G401 (cell line): ENCODE data around the gene TMEM88. TPM values are rescaled to one million over a fixed set of nuclear protein-coding genes. Genes with fewer than 3 reads are reported as not detected.

Experiments
- DNase-seq: peaks from one replicate; pipeline ENCODE4 v3.0.0-alpha.2; 2015; ENCODE audit warnings: low spot score
- in situ Hi-C: cut with HindIII; loops from 2 replicates; pipeline ENCODE4 v1.10.0; 2016; ENCODE audit warnings: low sequenced_read_pairs, mixed read lengths
- total RNA-seq: library from RNA; depleted of rRNA; stranded (reverse); fragments of >200 nt; shearing (Covaris generic); gene quantifications from 2 replicates; pipeline ENCODE4 v1.2.3, GENCODE V29; 2014; rRNA removed

The TMEM88 gene
- total RNA-seq, 1 experiment from 2014 or later = not detected

DNA sequence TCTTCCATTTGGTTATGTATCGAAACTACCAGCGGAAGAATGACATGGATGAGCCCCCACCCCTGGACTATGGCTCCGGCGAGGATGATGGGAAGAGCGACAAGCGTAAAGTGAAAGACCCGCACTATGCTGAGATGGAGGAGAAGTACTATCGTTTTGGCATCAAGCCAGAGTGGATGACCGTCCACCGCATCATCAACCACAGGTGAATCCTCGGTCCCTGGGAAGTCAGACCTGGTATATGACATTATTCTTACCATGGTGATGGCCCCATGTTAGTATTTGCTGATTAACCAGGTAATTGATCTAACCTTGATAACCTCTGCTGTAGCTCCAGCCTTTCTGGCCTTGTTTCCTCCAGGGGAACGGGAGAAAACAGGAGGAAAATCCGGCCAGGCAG, 42.2 kb downstream of the TMEM88 start:
- in situ Hi-C loops = no loop called here
- DNase-seq = no peak

DNA sequence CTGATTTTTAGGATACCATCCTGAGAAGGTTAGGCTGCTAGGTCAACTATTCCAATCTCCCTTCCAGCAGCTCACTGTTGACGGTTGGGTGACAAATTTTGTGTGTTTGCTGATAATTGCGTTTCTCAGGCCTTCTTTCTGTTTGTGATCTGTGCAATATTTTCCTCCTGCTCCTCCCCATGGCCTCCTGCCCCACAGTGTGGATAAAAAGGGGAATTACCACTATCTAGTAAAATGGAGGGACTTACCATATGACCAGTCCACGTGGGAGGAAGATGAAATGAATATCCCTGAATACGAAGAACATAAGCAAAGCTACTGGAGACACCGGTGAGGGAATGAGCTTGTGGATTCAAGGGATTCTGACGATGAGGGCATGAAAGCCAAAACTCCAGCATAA, 42.9 kb downstream of the TMEM88 start:
- DNase-seq = peak; percentile 56
- in situ Hi-C loops = no loop called here

DNA sequence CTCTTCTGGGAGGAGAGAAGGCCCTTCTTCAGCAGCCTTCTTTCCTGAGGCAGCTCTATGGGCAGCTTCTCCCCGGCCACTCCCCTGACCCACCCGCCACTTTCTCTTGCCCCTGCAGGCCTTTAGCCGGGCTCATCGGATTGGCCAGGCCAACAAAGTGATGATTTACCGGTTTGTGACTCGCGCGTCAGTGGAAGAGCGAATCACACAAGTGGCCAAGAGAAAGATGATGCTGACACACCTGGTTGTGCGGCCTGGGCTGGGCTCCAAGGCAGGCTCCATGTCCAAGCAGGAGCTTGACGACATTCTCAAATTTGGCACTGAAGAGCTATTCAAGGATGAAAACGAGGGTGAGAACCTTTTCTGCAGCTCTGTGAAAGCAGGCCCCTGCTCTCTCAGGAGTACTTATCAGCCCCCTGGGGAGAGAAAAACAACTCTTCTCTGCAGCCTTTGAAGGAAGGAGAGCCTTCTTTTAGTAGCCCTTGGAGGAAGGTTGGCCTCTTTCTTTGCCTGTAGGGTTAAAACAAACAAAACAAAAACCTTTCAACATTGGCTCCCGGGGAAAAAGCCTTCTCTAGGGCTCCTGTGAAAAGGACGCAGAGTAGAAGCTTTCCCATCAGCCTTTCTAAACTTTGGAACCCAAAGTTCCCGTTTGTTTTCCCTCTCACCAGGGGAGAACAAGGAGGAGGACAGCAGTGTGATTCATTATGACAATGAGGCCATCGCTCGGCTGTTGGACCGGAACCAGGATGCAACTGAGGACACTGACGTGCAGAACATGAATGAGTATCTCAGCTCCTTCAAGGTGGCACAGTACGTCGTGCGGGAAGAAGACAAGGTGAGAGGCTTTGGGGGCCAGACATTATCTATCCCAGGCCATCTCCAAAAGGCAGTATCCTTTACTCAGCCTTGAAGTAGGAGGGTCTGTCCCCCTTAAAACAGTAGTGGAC, 48.6 kb downstream of the TMEM88 start:
- DNase-seq = no peak
- in situ Hi-C loops = no loop called here

Other genes with a start within 250 kb of the TMEM88 start
- 75.9 and 88.0 TPM in 2 replicates for gene FXR2, start 240.2 kb upstream of the TMEM88 start, total RNA-seq
- 70.2 and 96.9 TPM in 2 replicates for gene SAT2, start 227.2 kb upstream of the TMEM88 start, total RNA-seq
- gene SHBG, start 224.9 kb upstream of the TMEM88 start, total RNA-seq = not detected in 2 replicates
- not detected in 2 replicates for gene ATP1B2, start 204.1 kb upstream of the TMEM88 start, total RNA-seq
- gene TP53, start 167.6 kb upstream of the TMEM88 start, total RNA-seq = 23.5 and 26.4 TPM in 2 replicates
- 27.2 and 33.5 TPM in 2 replicates for gene WRAP53, start 166.6 kb upstream of the TMEM88 start, total RNA-seq
- gene EFNB3, start 149.9 kb upstream of the TMEM88 start, total RNA-seq = 13.1 and 16.8 TPM in 2 replicates
- 0.03 TPM in 1 of 2 replicates, not detected in the other for gene DNAH2, start 137.3 kb upstream of the TMEM88 start, total RNA-seq
- gene KDM6B, start 20.8 kb upstream of the TMEM88 start, total RNA-seq = 0.34 and 0.37 TPM in 2 replicates
- gene NAA38, start 2.5 kb downstream of the TMEM88 start, total RNA-seq = 97.3 and 101 TPM in 2 replicates
- 8.5 and 10.0 TPM in 2 replicates for gene CYB5D1, start 2.9 kb downstream of the TMEM88 start, total RNA-seq
- 34.1 and 41.5 TPM in 2 replicates for gene CHD3, start 33.7 kb downstream of the TMEM88 start, total RNA-seq
- 3.5 and 16.7 TPM in 2 replicates for gene RNF227, start 61.2 kb downstream of the TMEM88 start, total RNA-seq
- gene KCNAB3, start 74.8 kb downstream of the TMEM88 start, total RNA-seq = 0.49 TPM in 1 of 2 replicates, not detected in the other
- gene TRAPPC1, start 76.9 kb downstream of the TMEM88 start, total RNA-seq = 6.1 and 7.8 TPM in 2 replicates
- 25.4 and 29.3 TPM in 2 replicates for gene CNTROB, start 77.1 kb downstream of the TMEM88 start, total RNA-seq
- 0.06 TPM in 1 of 2 replicates, not detected in the other for gene GUCY2D, start 147.5 kb downstream of the TMEM88 start, total RNA-seq
- gene ALOX15B, start 184.0 kb downstream of the TMEM88 start, total RNA-seq = not detected in 2 replicates
- gene ALOX12B, start 232.7 kb downstream of the TMEM88 start, total RNA-seq = not detected in 2 replicates